Nephron progenitor cell (in vitro differentiated cells): Measurements from ENCODE around the gene ADAMTS15.
"Not testable (repeated sequence)": the region's sequence is repeated elsewhere in the genome, so short reads cannot be mapped to it uniquely, and the experiment has no call there.

ENCODE experiments used
- DNase-seq: peaks from one replicate; pipeline ENCODE4 v3.0.0; 2021
- H3K27ac Mint-ChIP-seq: 2 replicates; pipeline ENCODE4 v1.8.0; 2021; ENCODE audit warnings: mild to moderate bottlenecking, moderate library complexity, mixed read lengths
- H3K27me3 Mint-ChIP-seq: 2 replicates; pipeline ENCODE4 v1.8.0; 2021; ENCODE audit warnings: mild to moderate bottlenecking, low read depth, mixed read lengths; ENCODE audit not compliant: poor library complexity
- H3K36me3 Mint-ChIP-seq: 2 replicates; pipeline ENCODE4 v1.8.0; 2021; ENCODE audit warnings: low read depth, mixed read lengths
- H3K4me1 Mint-ChIP-seq: 2 replicates; pipeline ENCODE4 v1.8.0; 2021; ENCODE audit warnings: mixed read lengths
- H3K4me3 Mint-ChIP-seq: 2 replicates; pipeline ENCODE4 v1.8.0; 2021; ENCODE audit warnings: mild to moderate bottlenecking, moderate library complexity, mixed read lengths
- H3K9me3 Mint-ChIP-seq: 2 replicates; pipeline ENCODE4 v1.8.0; 2021; ENCODE audit warnings: mild to moderate bottlenecking, moderate library complexity, mixed read lengths
- CTCF ChIP-seq: fragments of 200-600 bp; sonication (generic); IDR thresholded peaks from 2 replicates; pipeline ENCODE4 v1.5.0; 2021; ENCODE audit warnings: antibody characterized with exemption

Gene ADAMTS15

DNA sequence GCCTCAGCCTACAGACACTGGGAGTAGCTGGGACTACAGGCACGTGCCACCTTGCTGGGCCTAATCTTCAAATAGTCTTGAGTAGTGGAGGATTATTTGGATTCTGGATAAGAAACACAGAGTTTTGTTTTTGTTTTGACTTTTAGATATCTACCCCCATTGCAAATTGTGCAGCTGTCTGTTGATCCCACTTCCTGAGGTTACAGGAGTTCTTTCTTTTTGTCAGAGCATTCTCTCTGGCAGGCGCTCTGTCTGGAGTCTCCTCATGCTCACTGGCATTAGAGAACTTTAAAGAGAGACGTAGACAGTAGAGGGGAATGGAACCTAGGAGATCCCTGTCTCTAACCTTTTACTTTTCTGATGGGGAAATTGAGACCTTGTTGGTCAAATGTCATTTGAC, 12.3 kb upstream of the ADAMTS15 start:
- no peak for TF ChIP-seq CTCF
- no peaks in the 10 kb centered on the region for H3K4me1 Mint-ChIP-seq
- H3K36me3 Mint-ChIP-seq = no peaks in the 10 kb centered on the region
- DNase-seq = no peak
- peaks cover 20% of the 10 kb centered on the region for H3K27me3 Mint-ChIP-seq
- H3K4me3 Mint-ChIP-seq = no peak overlapping the region
- peaks cover 19% of the 10 kb centered on the region for H3K9me3 Mint-ChIP-seq
- no peak overlapping the region for H3K27ac Mint-ChIP-seq

DNA sequence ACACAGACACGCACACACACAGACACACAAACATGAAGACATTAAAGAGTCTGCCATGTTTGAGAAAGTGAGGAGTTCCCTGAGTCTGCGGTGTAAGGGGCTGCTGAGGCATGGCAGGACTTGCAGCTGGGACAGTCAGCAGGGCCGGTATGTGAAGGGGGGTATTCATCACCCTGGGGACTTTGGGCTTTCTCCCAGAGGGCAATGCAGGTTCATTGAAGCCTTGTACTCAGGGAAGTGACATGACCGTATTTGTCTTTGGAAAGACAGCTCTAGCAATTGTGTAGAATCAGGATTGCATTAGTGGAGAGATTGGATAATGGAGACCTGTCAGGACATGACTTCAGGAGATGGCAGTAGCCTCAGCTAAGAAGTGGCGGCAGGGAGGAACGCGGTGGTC, 10.6 kb upstream of the ADAMTS15 start:
- Mint-ChIP-seq H3K4me3 (no peak overlapping the region), H3K27me3 (peaks cover 22% of the 10 kb centered on the region), H3K27ac (no peak overlapping the region), H3K9me3 (peaks cover 26% of the 10 kb centered on the region), H3K36me3 (no peaks in the 10 kb centered on the region), H3K4me1 (no peaks in the 10 kb centered on the region)
- no peak for TF ChIP-seq CTCF
- no peak for DNase-seq

DNA sequence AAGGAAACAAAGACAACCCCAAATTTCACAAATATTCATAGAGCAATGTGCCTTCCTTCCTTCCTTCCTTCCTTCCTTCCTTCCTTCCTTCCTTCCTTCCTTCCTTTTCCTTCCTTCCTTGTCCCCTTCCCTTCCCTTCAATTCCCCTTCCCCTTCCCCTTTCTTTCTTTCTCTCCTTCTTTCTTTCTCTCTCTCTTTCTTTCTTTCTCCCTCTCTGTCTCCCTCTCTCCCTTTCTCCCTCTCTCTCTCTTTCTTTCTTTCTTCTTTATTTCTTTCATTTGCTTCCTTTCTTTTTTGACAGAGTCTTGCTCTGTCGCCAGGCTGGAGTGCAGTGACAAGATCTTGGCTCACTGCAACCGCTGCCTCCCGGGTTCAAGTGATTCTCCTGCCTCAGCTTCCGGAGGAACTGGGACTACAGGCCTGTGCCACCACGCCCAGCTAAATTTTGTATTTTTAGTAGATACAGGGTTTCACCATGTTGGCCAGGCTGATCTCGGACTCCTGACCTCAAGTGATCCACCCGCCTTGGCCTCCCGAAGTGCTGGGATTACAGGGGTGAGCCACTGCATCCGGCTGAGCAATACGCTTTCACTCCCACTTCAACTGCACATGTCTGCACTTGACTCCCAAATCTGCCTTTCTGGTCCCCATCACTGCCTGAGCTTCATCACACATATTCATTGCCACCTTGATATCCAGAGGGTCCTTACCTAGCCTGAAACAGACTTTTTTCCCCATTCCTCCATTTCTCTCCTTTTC, 9.9 kb upstream of the ADAMTS15 start:
- peaks cover 22% of the 10 kb centered on the region for H3K27me3 Mint-ChIP-seq
- H3K27ac Mint-ChIP-seq, H3K36me3 Mint-ChIP-seq, H3K4me1 Mint-ChIP-seq, H3K4me3 Mint-ChIP-seq, DNase-seq: not testable (repeated sequence)
- peaks cover 26% of the 10 kb centered on the region for H3K9me3 Mint-ChIP-seq

GRCh38 chr11:130439160-130439519, 9.3 kb upstream of the ADAMTS15 start:
- DNase-seq = no peak
- Mint-ChIP-seq H3K36me3 (no peaks in the 10 kb centered on the region), H3K4me1 (no peaks in the 10 kb centered on the region), H3K4me3 (no peak overlapping the region), H3K9me3 (peaks cover 26% of the 10 kb centered on the region), H3K27me3 (peaks cover 19% of the 10 kb centered on the region), H3K27ac (no peak overlapping the region)
- TF ChIP-seq CTCF = no peak

- Mint-ChIP-seq H3K36me3 (no peaks in the 10 kb centered on the region), H3K27ac (no peak overlapping the region), H3K27me3 (peaks cover 24% of the 10 kb centered on the region), H3K4me3 (no peak overlapping the region), H3K4me1 (no peaks in the 10 kb centered on the region), H3K9me3 (peaks cover 26% of the 10 kb centered on the region)
- no peak for TF ChIP-seq CTCF
- no peak for DNase-seq
Observed at GRCh38 chr11:130439876-130440275, 8.6 kb upstream of the ADAMTS15 start.

- Mint-ChIP-seq H3K4me1 (no peaks in the 10 kb centered on the region), H3K27ac (no peak overlapping the region), H3K9me3 (peaks cover 26% of the 10 kb centered on the region), H3K36me3 (no peaks in the 10 kb centered on the region), H3K4me3 (no peak overlapping the region), H3K27me3 (peaks cover 28% of the 10 kb centered on the region)
- no peak for TF ChIP-seq CTCF
- no peak for DNase-seq
Observed at GRCh38 chr11:130441719-130442118, 6.7 kb upstream of the ADAMTS15 start.
